GM23338 (cell line): ENCODE measurements around the gene ZNF592. TPM values are rescaled to one million over a fixed set of nuclear protein-coding genes. Genes with fewer than 3 reads are reported as not detected.
A peak's percentile ranks its signal among the peaks of the same experiment; 100 is the strongest.
"Not testable (repeated sequence)": the region's sequence is repeated elsewhere in the genome, so short reads cannot be mapped to it uniquely, and the experiment has no call there.

ENCODE experiments used
- ATAC-seq: fragments of 200-7000 bp; cut with Tn5 transposase; 3 replicates; pipeline ENCODE4 v1.9.1; 2020
- DNase-seq: peaks from one replicate; pipeline ENCODE4 v3.0.0-alpha.2; 2015; ENCODE audit warnings: low spot score
- H2AFZ ChIP-seq: fragments of 200-600 bp; sonication (generic); 2 replicates; pipeline ENCODE4 v1.8.0; 2016; ENCODE audit warnings: antibody characterized with exemption, mild to moderate bottlenecking, moderate library complexity
- H3F3A ChIP-seq: fragments of 200-600 bp; sonication (generic); replicated peaks from 2 replicates; pipeline ENCODE4 v1.8.0; 2017; ENCODE audit warnings: antibody characterized with exemption, mixed run types, low read depth
- H3K27ac ChIP-seq: fragments of 200-600 bp; sonication (generic); 2 replicates; pipeline ENCODE4 v1.6.1; 2016; ENCODE audit warnings: low read depth
- H3K27me3 ChIP-seq: fragments of 200-600 bp; sonication (generic); 2 replicates; pipeline ENCODE4 v1.8.0; 2016; ENCODE audit warnings: mild to moderate bottlenecking, mixed run types, moderate library complexity; ENCODE audit not compliant: insufficient read depth
- H3K36me3 ChIP-seq: fragments of 200-600 bp; sonication (generic); 2 replicates; pipeline ENCODE4 v1.8.0; 2016; ENCODE audit warnings: mild to moderate bottlenecking; ENCODE audit not compliant: insufficient read depth
- H3K4me1 ChIP-seq: fragments of 200-600 bp; sonication (generic); 2 replicates; pipeline ENCODE4 v1.8.0; 2016; ENCODE audit warnings: mild to moderate bottlenecking, moderate library complexity; ENCODE audit not compliant: insufficient read depth
- H3K4me2 ChIP-seq: fragments of 200-600 bp; sonication (generic); 2 replicates; pipeline ENCODE4 v1.7.1; 2017; ENCODE audit warnings: mixed run types
- H3K4me3 ChIP-seq: fragments of 200-600 bp; sonication (generic); 2 replicates; pipeline ENCODE4 v1.6.1; 2016; ENCODE audit warnings: mixed run types
- H3K79me2 ChIP-seq: fragments of 200-600 bp; sonication (generic); replicated peaks from 2 replicates; pipeline ENCODE4 v1.8.0; 2017; ENCODE audit warnings: mild to moderate bottlenecking; ENCODE audit not compliant: insufficient read depth
- H3K9me2 ChIP-seq: fragments of 200-600 bp; sonication (generic); 2 replicates; pipeline ENCODE4 v1.8.0; 2017; ENCODE audit not compliant: insufficient read depth
- H4K20me1 ChIP-seq: fragments of 200-600 bp; sonication (generic); replicated peaks from 2 replicates; pipeline ENCODE4 v1.8.0; 2017; ENCODE audit warnings: mild to moderate bottlenecking; ENCODE audit not compliant: insufficient read depth
- H3K27ac Mint-ChIP-seq: 2 replicates; pipeline ENCODE4 v1.8.0; 2020; ENCODE audit warnings: inconsistent platforms, mild to moderate bottlenecking, moderate library complexity, mixed read lengths
- H3K27me3 Mint-ChIP-seq: 3 replicates; pipeline ENCODE4 v1.8.0; 2022; ENCODE audit warnings: low read depth, mild to moderate bottlenecking, moderate library complexity, mixed read lengths, inconsistent platforms; ENCODE audit not compliant: insufficient read depth, poor library complexity
- H3K36me3 Mint-ChIP-seq: 3 replicates; pipeline ENCODE4 v1.8.0; 2021; ENCODE audit warnings: low read depth, mild to moderate bottlenecking, inconsistent platforms, moderate library complexity, mixed read lengths
- H3K4me1 Mint-ChIP-seq: 3 replicates; pipeline ENCODE4 v1.8.0; 2020; ENCODE audit warnings: mild to moderate bottlenecking, inconsistent platforms, mixed read lengths
- H3K4me3 Mint-ChIP-seq: 3 replicates; pipeline ENCODE4 v1.8.0; 2021; ENCODE audit warnings: moderate library complexity, mild to moderate bottlenecking, inconsistent platforms, mixed read lengths
- H3K9me3 Mint-ChIP-seq: 3 replicates; pipeline ENCODE4 v1.8.0; 2020; ENCODE audit warnings: moderate library complexity, mild to moderate bottlenecking, inconsistent platforms, mixed read lengths
- CREB1 ChIP-seq: fragments of 250-450 bp; sonication (Bioruptor Pico); IDR thresholded peaks from 2 replicates; pipeline ENCODE4 v1.5.0; 2020; ENCODE audit warnings: low read depth, mild to moderate bottlenecking, moderate library complexity
- EZH2 ChIP-seq: fragments of 200-600 bp; sonication (generic); IDR thresholded peaks from one replicate; pipeline ENCODE4 v1.8.0; 2017; ENCODE audit warnings: antibody characterized with exemption, mild to moderate bottlenecking, low read depth; ENCODE audit not compliant: unreplicated experiment
- JUNB ChIP-seq: IDR thresholded peaks from one replicate; pipeline ENCODE4 v1.6.1; 2016; ENCODE audit warnings: antibody characterized with exemption; ENCODE audit not compliant: unreplicated experiment
- NANOG ChIP-seq: IDR thresholded peaks from 2 replicates; pipeline ENCODE4 v1.6.1; 2016; ENCODE audit warnings: antibody characterized with exemption, borderline replicate concordance
- POLR2AphosphoS5 ChIP-seq: IDR thresholded peaks from 2 replicates; pipeline ENCODE4 v1.6.1; 2016; ENCODE audit warnings: antibody characterized with exemption, low read depth
- STAT1 ChIP-seq: IDR thresholded peaks from one replicate; pipeline ENCODE4 v1.6.1; 2016; ENCODE audit warnings: antibody characterized with exemption; ENCODE audit not compliant: unreplicated experiment
- polyA plus RNA-seq: library from polyadenylated mRNA; unstranded; fragments of >200 nt; fragmentation: Nextera tagmentation; extraction: Ambion mirVana; gene quantifications from 2 replicates; pipeline ENCODE4 v1.2.1, GENCODE V29; 2016
- total RNA-seq: library from RNA; depleted of rRNA; stranded (reverse); fragments of >200 nt; shearing (Covaris generic); gene quantifications from 2 replicates; pipeline ENCODE4 v1.2.3, GENCODE V29; 2014
- TF ChIP-seq, protein P1 (sequence below): fragments of 250-450 bp; sonication (Bioruptor Pico); IDR thresholded peaks from 2 replicates; pipeline ENCODE4 v1.5.0; 2020; ENCODE audit warnings: mild to moderate bottlenecking, moderate library complexity

Gene ZNF592
- total and polyA plus RNA-seq, 2 experiments from 2014 or later: 4.4 to 21.4 TPM

DNA sequence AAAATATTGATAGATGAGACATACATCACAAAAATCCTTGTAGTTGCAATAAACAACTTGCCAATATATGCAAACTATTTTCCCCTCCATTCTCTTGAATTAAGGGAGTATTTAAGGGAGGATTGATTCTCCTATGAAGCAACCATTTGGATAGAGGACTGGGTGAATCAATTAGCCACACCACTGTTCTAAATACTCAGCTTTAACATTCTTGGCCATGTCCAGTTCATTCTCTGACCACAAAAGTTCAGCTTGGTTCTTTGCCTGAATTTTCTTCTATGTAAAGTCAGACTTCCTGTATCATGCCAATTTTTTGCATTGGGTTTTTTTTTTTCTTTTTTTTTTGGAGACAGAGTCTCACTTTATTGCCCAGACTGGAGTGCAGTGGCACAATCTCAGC, 16.6 kb upstream of the ZNF592 start (continued):
- TF ChIP-seq EZH2: no peak

GRCh38 chr15:84734794-84735479, 13.5 kb upstream of the ZNF592 start:
- TF ChIP-seq STAT1: no peak
- no peak for TF ChIP-seq NANOG
- TF ChIP-seq CREB1: peak; percentile 63
- peak; percentile 54 for TF ChIP-seq POLR2AphosphoS5
- ATAC-seq (peak; percentile 98), DNase-seq (peak; percentile 98)
- peaks cover 16% of the 10 kb centered on the region for H3K4me1 ChIP-seq
- H4K20me1 ChIP-seq: no peaks in the 10 kb centered on the region
- Mint-ChIP-seq H3K9me3 (no peaks in the 10 kb centered on the region; the same call in 2 of the 3 replicates), H3K27ac (peak overlapping the region; percentile 92), H3K36me3 (no peaks in the 10 kb centered on the region), H3K27me3 (peaks cover 5% of the 10 kb centered on the region), H3K4me3 (peak overlapping the region; percentile 52), H3K4me1 (peaks cover 23% of the 10 kb centered on the region)
- no peaks in the 10 kb centered on the region for H3K79me2 ChIP-seq
- H3K36me3 ChIP-seq: no peaks in the 10 kb centered on the region
- 0 out of 2 replicates have a peak, but pooled peaks cover 2% of the 10 kb centered on the region for H3F3A ChIP-seq
- H3K27ac ChIP-seq: peak overlapping the region; percentile 74
- H3K4me2 ChIP-seq: peak overlapping the region; percentile 52
- peak overlapping the region; percentile 8 for H3K4me3 ChIP-seq
- no peaks in the 10 kb centered on the region for H3K27me3 ChIP-seq
- no peak overlapping the region; the same call in 1 of the 2 replicates for H2AFZ ChIP-seq
- no peaks in the 10 kb centered on the region for H3K9me2 ChIP-seq

GRCh38 chr15:84735480-84736061, 12.8 kb upstream of the ZNF592 start:
- H3K27ac ChIP-seq: peak overlapping the region; percentile 74

GRCh38 chr15:84736375-84736774, 12.0 kb upstream of the ZNF592 start:
- Mint-ChIP-seq H3K4me3 (no peak overlapping the region; the same call in 2 of the 3 replicates), H3K27ac (peak overlapping the region; percentile 19; the same call in 1 of the 2 replicates), H3K4me1 (peaks cover 28% of the 10 kb centered on the region), H3K36me3 (no peaks in the 10 kb centered on the region; the same call in 2 of the 3 replicates), H3K27me3 (peaks cover 5% of the 10 kb centered on the region), H3K9me3 (no peaks in the 10 kb centered on the region; the same call in 2 of the 3 replicates)
- Histone ChIP-seq H3K27ac (no peak overlapping the region), H3K36me3 (no peaks in the 10 kb centered on the region), H3K27me3 (no peaks in the 10 kb centered on the region), H3K9me2 (no peaks in the 10 kb centered on the region), H3K4me1 (peaks cover 16% of the 10 kb centered on the region), H3F3A (0 out of 2 replicates have a peak, but pooled peaks cover 2% of the 10 kb centered on the region), H3K4me3 (no peak overlapping the region), H4K20me1 (no peaks in the 10 kb centered on the region), H2AFZ (no peak overlapping the region), H3K79me2 (no peaks in the 10 kb centered on the region), H3K4me2 (no peak overlapping the region)
- DNase-seq (no peak), ATAC-seq (no peak)
- TF ChIP-seq, protein P1, sequence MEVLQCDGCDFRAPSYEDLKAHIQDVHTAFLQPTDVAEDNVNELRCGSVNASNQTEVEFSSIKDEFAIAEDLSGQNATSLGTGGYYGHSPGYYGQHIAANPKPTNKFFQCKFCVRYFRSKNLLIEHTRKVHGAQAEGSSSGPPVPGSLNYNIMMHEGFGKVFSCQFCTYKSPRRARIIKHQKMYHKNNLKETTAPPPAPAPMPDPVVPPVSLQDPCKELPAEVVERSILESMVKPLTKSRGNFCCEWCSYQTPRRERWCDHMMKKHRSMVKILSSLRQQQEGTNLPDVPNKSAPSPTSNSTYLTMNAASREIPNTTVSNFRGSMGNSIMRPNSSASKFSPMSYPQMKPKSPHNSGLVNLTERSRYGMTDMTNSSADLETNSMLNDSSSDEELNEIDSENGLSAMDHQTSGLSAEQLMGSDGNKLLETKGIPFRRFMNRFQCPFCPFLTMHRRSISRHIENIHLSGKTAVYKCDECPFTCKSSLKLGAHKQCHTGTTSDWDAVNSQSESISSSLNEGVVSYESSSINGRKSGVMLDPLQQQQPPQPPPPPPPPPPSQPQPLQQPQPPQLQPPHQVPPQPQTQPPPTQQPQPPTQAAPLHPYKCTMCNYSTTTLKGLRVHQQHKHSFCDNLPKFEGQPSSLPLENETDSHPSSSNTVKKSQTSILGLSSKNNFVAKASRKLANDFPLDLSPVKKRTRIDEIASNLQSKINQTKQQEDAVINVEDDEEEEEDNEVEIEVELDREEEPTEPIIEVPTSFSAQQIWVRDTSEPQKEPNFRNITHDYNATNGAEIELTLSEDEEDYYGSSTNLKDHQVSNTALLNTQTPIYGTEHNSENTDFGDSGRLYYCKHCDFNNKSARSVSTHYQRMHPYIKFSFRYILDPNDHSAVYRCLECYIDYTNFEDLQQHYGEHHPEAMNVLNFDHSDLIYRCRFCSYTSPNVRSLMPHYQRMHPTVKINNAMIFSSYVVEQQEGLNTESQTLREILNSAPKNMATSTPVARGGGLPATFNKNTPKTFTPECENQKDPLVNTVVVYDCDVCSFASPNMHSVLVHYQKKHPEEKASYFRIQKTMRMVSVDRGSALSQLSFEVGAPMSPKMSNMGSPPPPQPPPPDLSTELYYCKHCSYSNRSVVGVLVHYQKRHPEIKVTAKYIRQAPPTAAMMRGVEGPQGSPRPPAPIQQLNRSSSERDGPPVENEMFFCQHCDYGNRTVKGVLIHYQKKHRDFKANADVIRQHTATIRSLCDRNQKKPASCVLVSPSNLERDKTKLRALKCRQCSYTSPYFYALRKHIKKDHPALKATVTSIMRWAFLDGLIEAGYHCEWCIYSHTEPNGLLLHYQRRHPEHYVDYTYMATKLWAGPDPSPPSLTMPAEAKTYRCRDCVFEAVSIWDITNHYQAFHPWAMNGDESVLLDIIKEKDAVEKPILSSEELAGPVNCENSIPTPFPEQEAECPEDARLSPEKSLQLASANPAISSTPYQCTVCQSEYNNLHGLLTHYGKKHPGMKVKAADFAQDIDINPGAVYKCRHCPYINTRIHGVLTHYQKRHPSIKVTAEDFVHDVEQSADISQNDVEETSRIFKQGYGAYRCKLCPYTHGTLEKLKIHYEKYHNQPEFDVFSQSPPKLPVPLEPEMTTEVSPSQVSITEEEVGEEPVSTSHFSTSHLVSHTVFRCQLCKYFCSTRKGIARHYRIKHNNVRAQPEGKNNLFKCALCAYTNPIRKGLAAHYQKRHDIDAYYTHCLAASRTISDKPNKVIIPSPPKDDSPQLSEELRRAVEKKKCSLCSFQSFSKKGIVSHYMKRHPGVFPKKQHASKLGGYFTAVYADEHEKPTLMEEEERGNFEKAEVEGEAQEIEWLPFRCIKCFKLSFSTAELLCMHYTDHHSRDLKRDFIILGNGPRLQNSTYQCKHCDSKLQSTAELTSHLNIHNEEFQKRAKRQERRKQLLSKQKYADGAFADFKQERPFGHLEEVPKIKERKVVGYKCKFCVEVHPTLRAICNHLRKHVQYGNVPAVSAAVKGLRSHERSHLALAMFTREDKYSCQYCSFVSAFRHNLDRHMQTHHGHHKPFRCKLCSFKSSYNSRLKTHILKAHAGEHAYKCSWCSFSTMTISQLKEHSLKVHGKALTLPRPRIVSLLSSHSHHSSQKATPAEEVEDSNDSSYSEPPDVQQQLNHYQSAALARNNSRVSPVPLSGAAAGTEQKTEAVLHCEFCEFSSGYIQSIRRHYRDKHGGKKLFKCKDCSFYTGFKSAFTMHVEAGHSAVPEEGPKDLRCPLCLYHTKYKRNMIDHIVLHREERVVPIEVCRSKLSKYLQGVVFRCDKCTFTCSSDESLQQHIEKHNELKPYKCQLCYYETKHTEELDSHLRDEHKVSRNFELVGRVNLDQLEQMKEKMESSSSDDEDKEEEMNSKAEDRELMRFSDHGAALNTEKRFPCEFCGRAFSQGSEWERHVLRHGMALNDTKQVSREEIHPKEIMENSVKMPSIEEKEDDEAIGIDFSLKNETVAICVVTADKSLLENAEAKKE (CRISPR knock-in tag): no peak
- TF ChIP-seq JUNB: no peak
- no peak for TF ChIP-seq STAT1

More at GRCh38 chr15:84735480-84736061, 12.8 kb upstream of the ZNF592 start:
- H4K20me1 ChIP-seq, H3K9me2 ChIP-seq, DNase-seq, H2AFZ ChIP-seq, H3K9me3 Mint-ChIP-seq, H3K36me3 ChIP-seq, H3K79me2 ChIP-seq, H3K36me3 Mint-ChIP-seq, H3F3A ChIP-seq, H3K27me3 ChIP-seq, ATAC-seq, H3K27me3 Mint-ChIP-seq: not testable (repeated sequence)
- peak overlapping the region; percentile 52 for H3K4me2 ChIP-seq
- Mint-ChIP-seq H3K4me1 (peaks cover 23% of the 10 kb centered on the region), H3K27ac (peak overlapping the region; percentile 92), H3K4me3 (peak overlapping the region; percentile 52)
- peak overlapping the region; percentile 8 for H3K4me3 ChIP-seq
- H3K4me1 ChIP-seq: peaks cover 16% of the 10 kb centered on the region
